ENCODE data around the gene KCTD5. TPM values are rescaled to one million over a fixed set of nuclear protein-coding genes. Genes with fewer than 3 reads are reported as not detected.

KCTD5 gene
- total RNA-seq, 2 experiments from 2014 or later: 24.0 to 26.2 TPM

GRCh38 chr16:2699791-2700600, 17.7 kb downstream of the KCTD5 start:
- no peaks in the 10 kb centered on the region for H3K4me1 Mint-ChIP-seq
- ChIA-PET CTCF (interaction anchor here (0.8 kb wide), 1 partner anchor 183 kb away, joined by 3 read pairs; the partner anchor contains the start of gene FLYWCH2), POLR2A (interaction anchor here (0.7 kb wide), 1 partner anchor 11 kb away, joined by 3 read pairs; no protein-coding TSS in a partner anchor)

DNA sequence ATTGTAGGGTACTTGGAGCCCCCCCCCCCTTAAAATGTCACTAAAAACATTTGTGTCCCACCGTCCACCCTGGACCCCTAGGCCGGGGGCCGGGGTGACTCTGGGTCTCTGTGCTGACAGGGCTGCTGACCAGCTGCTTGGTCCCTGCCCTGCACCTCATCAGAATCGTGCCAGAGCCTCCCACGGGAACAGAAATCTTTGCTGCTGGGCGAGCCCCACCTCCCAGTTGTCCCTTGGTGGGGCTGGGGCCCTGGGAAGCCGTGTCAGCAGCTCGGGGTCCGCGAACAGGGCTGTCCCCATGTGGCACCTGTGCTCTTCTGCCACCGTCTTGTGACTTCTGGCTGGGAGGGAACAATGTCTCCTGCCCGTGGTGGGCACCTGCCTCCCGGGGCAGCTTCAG, 18.5 kb downstream of the KCTD5 start:
- H3K27me3 Mint-ChIP-seq: no peaks in the 10 kb centered on the region
- no peak for DNase-seq
- intact Hi-C loops (cut with DNase I, micrococcal nuclease): no loop called here
- ATAC-seq: no peak
- CTCF ChIA-PET: no interaction called here
- no peaks in the 10 kb centered on the region for H3K9me3 Mint-ChIP-seq (ENCODE audit: low read depth)
- H3K36me3 Mint-ChIP-seq (ENCODE audit: low read depth): peaks cover 12% of the 10 kb centered on the region
- POLR2A ChIA-PET: no interaction called here
- H3K4me3 Mint-ChIP-seq: no peak overlapping the region
- no peaks in the 10 kb centered on the region for H3K4me1 Mint-ChIP-seq
- no peak overlapping the region for H3K27ac Mint-ChIP-seq

More at GRCh38 chr16:2699791-2700600, 17.7 kb downstream of the KCTD5 start:
- intact Hi-C loops (cut with DNase I, micrococcal nuclease): no loop called here
- Mint-ChIP-seq H3K4me3 (no peak overlapping the region), H3K27me3 (no peaks in the 10 kb centered on the region), H3K27ac (no peak overlapping the region), H3K36me3 (ENCODE audit: low read depth) (peaks cover 12% of the 10 kb centered on the region), H3K9me3 (ENCODE audit: low read depth) (no peaks in the 10 kb centered on the region)
- no peak for ATAC-seq
- DNase-seq: no peak

- H3K27ac Mint-ChIP-seq: no peak overlapping the region
- POLR2A ChIA-PET: no interaction called here
- H3K4me3 Mint-ChIP-seq: no peak overlapping the region
- no peaks in the 10 kb centered on the region for H3K27me3 Mint-ChIP-seq
- DNase-seq: no peak
- H3K9me3 Mint-ChIP-seq (ENCODE audit: low read depth): no peaks in the 10 kb centered on the region
- intact Hi-C loops (cut with DNase I, micrococcal nuclease): no loop called here
- ATAC-seq: no peak
- peaks cover 12% of the 10 kb centered on the region for H3K36me3 Mint-ChIP-seq (ENCODE audit: low read depth)
- CTCF ChIA-PET: no interaction called here
- H3K4me1 Mint-ChIP-seq: no peaks in the 10 kb centered on the region
Observed at GRCh38 chr16:2701272-2701671, 18.9 kb downstream of the KCTD5 start.

GRCh38 chr16:2701713-2702437, 19.6 kb downstream of the KCTD5 start:
- intact Hi-C loops (cut with DNase I, micrococcal nuclease): no loop called here
- POLR2A ChIA-PET: interaction anchor here (0.6 kb wide), 1 partner anchor 91 kb away, joined by 3 read pairs; no protein-coding TSS in a partner anchor
- DNase-seq: no peak
- Mint-ChIP-seq H3K27me3 (no peaks in the 10 kb centered on the region), H3K4me3 (no peak overlapping the region), H3K36me3 (ENCODE audit: low read depth) (peaks cover 8% of the 10 kb centered on the region), H3K27ac (no peak overlapping the region), H3K9me3 (ENCODE audit: low read depth) (no peaks in the 10 kb centered on the region), H3K4me1 (no peaks in the 10 kb centered on the region)
- CTCF ChIA-PET: no interaction called here
- no peak for ATAC-seq

GRCh38 chr16:2702438-2702825, 20.1 kb downstream of the KCTD5 start:
- CTCF ChIA-PET: no interaction called here
- POLR2A ChIA-PET: interaction anchor here (0.6 kb wide), 1 partner anchor 91 kb away, joined by 3 read pairs; no protein-coding TSS in a partner anchor
- peaks cover 6% of the 10 kb centered on the region for H3K36me3 Mint-ChIP-seq (ENCODE audit: low read depth)

DNA sequence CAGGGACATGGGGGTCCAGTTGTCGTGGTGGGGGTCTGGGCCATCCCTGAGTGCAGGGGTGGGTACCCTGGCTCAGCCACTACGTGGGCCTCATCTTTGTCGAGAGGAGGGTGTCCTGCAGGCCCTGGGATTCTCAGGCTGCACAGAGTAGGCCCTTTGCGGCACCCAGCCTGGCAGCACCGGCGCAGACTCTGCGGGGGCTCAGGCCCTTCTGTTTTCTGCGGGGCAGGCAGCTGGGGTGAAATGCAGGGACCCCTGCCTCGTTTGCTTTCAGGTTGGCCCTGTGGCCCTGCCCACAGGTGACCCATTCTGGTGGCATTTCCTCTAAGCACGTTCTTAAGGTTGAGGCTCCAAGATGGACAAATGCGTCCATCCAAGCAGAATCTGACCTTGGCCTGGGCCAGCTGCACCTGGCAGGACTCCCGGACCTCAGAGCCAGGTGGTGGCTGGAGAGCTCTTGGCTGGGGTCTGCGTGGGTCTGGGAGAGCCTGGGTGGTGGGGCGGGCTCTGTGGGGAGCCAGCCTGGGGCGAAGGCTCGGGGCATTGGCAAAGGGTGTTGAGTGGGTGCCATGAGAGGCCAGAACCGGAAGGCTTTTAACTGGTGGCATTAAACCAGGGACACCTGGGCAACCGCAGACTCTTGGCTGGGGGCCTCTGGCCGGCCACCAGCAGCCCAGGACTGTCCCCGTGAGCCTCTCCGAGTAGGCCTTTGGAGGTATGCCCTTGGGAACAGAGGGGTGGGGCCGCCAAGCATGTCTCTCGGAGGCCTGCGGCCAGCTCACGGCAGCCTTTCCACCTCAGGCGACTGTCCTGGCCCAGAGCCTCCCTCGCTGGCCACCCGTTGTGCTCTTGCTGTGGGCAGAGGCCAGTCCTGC, 20.8 kb downstream of the KCTD5 start:
- H3K36me3 Mint-ChIP-seq (ENCODE audit: low read depth): peaks cover 7% of the 10 kb centered on the region
- POLR2A ChIA-PET: no interaction called here

More at GRCh38 chr16:2702438-2702825, 20.1 kb downstream of the KCTD5 start:
- Mint-ChIP-seq H3K4me3 (no peak overlapping the region), H3K9me3 (ENCODE audit: low read depth) (no peaks in the 10 kb centered on the region), H3K4me1 (no peaks in the 10 kb centered on the region), H3K27me3 (no peaks in the 10 kb centered on the region), H3K27ac (no peak overlapping the region)
- DNase-seq (no peak), ATAC-seq (no peak)
- intact Hi-C loops (cut with DNase I, micrococcal nuclease): no loop called here

DNA sequence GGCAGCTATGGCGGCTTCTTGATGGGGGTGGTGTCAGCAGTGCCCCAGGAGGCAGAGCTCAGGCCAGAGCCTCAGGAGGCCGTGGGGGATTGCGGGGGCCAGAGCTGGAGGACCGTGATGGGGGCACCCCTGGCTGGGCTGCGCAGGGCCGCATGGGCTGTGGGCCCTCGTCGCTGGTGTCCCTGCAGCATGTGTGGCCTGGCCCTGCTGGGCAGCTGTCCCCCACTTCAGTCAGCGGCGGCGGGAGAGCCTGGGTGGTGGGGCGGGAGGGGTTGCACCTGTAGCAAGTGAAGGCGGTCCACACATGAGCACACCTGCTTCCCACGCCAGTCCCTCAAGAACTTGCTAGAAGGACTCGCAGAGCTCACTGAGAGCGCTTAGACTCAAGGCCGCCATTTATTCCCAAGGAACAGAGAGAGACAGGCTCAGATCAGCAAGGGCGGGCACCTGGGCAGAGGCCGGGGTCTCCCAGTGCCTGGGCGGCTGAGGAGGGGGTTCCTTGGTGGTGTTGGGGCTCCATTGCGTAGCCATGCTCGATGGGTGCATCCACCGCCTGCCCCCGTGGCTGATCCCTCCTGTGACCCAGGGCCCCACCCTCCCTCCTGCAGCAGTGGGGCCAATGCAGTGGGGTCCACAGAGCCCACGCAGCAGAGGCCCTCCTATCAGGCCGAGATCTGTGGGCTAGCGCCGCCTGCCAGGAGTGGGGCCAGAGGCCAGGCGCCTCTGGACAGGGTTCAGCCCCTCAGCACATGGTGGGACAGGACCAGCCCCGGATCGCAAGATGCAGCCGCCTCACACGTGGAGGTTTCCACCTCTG, 22.1 kb downstream of the KCTD5 start:
- POLR2A ChIA-PET: no interaction called here
- Mint-ChIP-seq H3K9me3 (ENCODE audit: low read depth) (no peaks in the 10 kb centered on the region), H3K4me3 (no peak overlapping the region), H3K27ac (no peak overlapping the region), H3K27me3 (no peaks in the 10 kb centered on the region), H3K4me1 (no peaks in the 10 kb centered on the region), H3K36me3 (ENCODE audit: low read depth) (peaks cover 9% of the 10 kb centered on the region)
- no peak for ATAC-seq
- no peak for DNase-seq
- intact Hi-C loops (cut with DNase I, micrococcal nuclease): no loop called here
- CTCF ChIA-PET: interaction anchor here (0.7 kb wide), 2 partner anchors 207 to 795 kb away, joined by 4 read pairs; no protein-coding TSS in a partner anchor

More for the DNA sequence above, 20.8 kb downstream of the KCTD5 start:
- no peak for ATAC-seq
- Mint-ChIP-seq H3K4me3 (no peak overlapping the region), H3K27me3 (no peaks in the 10 kb centered on the region), H3K4me1 (no peaks in the 10 kb centered on the region), H3K9me3 (ENCODE audit: low read depth) (no peaks in the 10 kb centered on the region), H3K27ac (no peak overlapping the region)
- CTCF ChIA-PET: no interaction called here
- DNase-seq: no peak
- intact Hi-C loops (cut with DNase I, micrococcal nuclease): no loop called here

- CTCF ChIA-PET: no interaction called here
- POLR2A ChIA-PET: no interaction called here
- no peak overlapping the region for H3K27ac Mint-ChIP-seq
- H3K9me3 Mint-ChIP-seq (ENCODE audit: low read depth): no peaks in the 10 kb centered on the region
- no peak overlapping the region for H3K4me3 Mint-ChIP-seq
- no peaks in the 10 kb centered on the region for H3K4me1 Mint-ChIP-seq
- no peak for ATAC-seq
- DNase-seq: no peak
- H3K36me3 Mint-ChIP-seq (ENCODE audit: low read depth): peaks cover 8% of the 10 kb centered on the region
- no peaks in the 10 kb centered on the region for H3K27me3 Mint-ChIP-seq
- intact Hi-C loops (cut with DNase I, micrococcal nuclease): no loop called here
Observed at GRCh38 chr16:2704983-2705275, 22.6 kb downstream of the KCTD5 start.

GRCh38 chr16:2705351-2705750, 23.0 kb downstream of the KCTD5 start:
- intact Hi-C loops (cut with DNase I, micrococcal nuclease): no loop called here
- POLR2A ChIA-PET: no interaction called here
- CTCF ChIA-PET: interaction anchor here (0.7 kb wide), 2 partner anchors 19 to 766 kb away, joined by 3 read pairs; no protein-coding TSS in a partner anchor
- H3K27me3 Mint-ChIP-seq: no peaks in the 10 kb centered on the region
- H3K9me3 Mint-ChIP-seq (ENCODE audit: low read depth): no peaks in the 10 kb centered on the region
- H3K36me3 Mint-ChIP-seq (ENCODE audit: low read depth): peaks cover 6% of the 10 kb centered on the region
- no peak overlapping the region for H3K27ac Mint-ChIP-seq
- no peak overlapping the region for H3K4me3 Mint-ChIP-seq
- ATAC-seq: no peak
- no peaks in the 10 kb centered on the region for H3K4me1 Mint-ChIP-seq
- no peak for DNase-seq

- Mint-ChIP-seq H3K27me3 (no peaks in the 10 kb centered on the region), H3K4me3 (no peak overlapping the region), H3K27ac (no peak overlapping the region), H3K9me3 (ENCODE audit: low read depth) (no peaks in the 10 kb centered on the region), H3K4me1 (no peaks in the 10 kb centered on the region), H3K36me3 (ENCODE audit: low read depth) (peaks cover 6% of the 10 kb centered on the region)
- no peak for DNase-seq
- CTCF ChIA-PET: interaction anchor here (0.7 kb wide), 1 partner anchor 766 kb away, joined by 3 read pairs; no protein-coding TSS in a partner anchor
- POLR2A ChIA-PET: no interaction called here
- intact Hi-C loops (cut with DNase I, micrococcal nuclease): no loop called here
- ATAC-seq: no peak
Observed at GRCh38 chr16:2706085-2706484, 23.8 kb downstream of the KCTD5 start.

All from activated CD4-positive, alpha-beta T cell treated with anti-CD3 and anti-CD28 coated beads for 36 hours (primary cell).